ENCODE results near the gene TMEM179. TPM values are rescaled to one million over a fixed set of nuclear protein-coding genes. Genes with fewer than 3 reads are reported as not detected.

Gene TMEM179
- total RNA-seq, 2 donors from 2014 or later, result 8.2 to 15.7 TPM

- WGBS, 2 experiments (ENCODE audit: insufficient coverage in 1 of 2, insufficient read length in 1 of 2), result 82 to 94% methylated on average over 4 to 9 of the region's 9 CpGs
- Mint-ChIP-seq H3K4me3 (no peak overlapping the region), H3K36me3 (ENCODE audit: low read depth) (no peaks in the 10 kb centered on the region), H3K27me3 (ENCODE audit: insufficient read depth) (no peaks in the 10 kb centered on the region), H3K9me3 (no peaks in the 10 kb centered on the region), H3K4me1 (peaks cover 6% of the 10 kb centered on the region), H3K27ac (peak overlapping the region; percentile 1)
- no peak overlapping the region for H3K27ac ChIP-seq (ENCODE audit: low read depth, low read length)
- H3K4me3 ChIP-seq (ENCODE audit: low read length), result no peak overlapping the region
- no peak for DNase-seq
- H3K9ac ChIP-seq (ENCODE audit: extremely low read depth, low read length, poor library complexity, severe bottlenecking), result no peak overlapping the region
- H3K4me1 ChIP-seq (ENCODE audit: control insufficient read depth, insufficient read depth, low read length), result no peaks in the 10 kb centered on the region
- H3K9me3 ChIP-seq (ENCODE audit: control insufficient read depth, low read length), result no peaks in the 10 kb centered on the region
- no peak for TF ChIP-seq CTCF (conservative IDR thresholded peaks at IDR 0.05)
- no peaks in the 10 kb centered on the region for H3K36me3 ChIP-seq (ENCODE audit: control insufficient read depth, insufficient read depth, low read length)
- H3K27me3 ChIP-seq (ENCODE audit: control insufficient read depth, insufficient read depth, low read length, poor library complexity, severe bottlenecking), result no peaks in the 10 kb centered on the region
Measured at GRCh38 chr14:104573930-104574329, 30.6 kb downstream of the TMEM179 start.

- H3K4me1 ChIP-seq (ENCODE audit: control insufficient read depth, insufficient read depth, low read length), result no peaks in the 10 kb centered on the region
- H3K27ac Mint-ChIP-seq, result no peak overlapping the region
Measured at GRCh38 chr14:104572668-104573067, 31.9 kb downstream of the TMEM179 start.

GRCh38 chr14:104572024-104572626 is 32.4 kb downstream of the TMEM179 start:
- no peaks in the 10 kb centered on the region for H3K9me3 ChIP-seq (ENCODE audit: control insufficient read depth, low read length)
- H3K9ac ChIP-seq (ENCODE audit: extremely low read depth, low read length, poor library complexity, severe bottlenecking), result no peak overlapping the region
- H3K4me1 Mint-ChIP-seq, result peaks cover 6% of the 10 kb centered on the region
- no peak for TF ChIP-seq CTCF (conservative IDR thresholded peaks at IDR 0.05)
- no peak overlapping the region for H3K27ac Mint-ChIP-seq
- no peaks in the 10 kb centered on the region for H3K9me3 Mint-ChIP-seq
- no peaks in the 10 kb centered on the region for H3K4me1 ChIP-seq (ENCODE audit: control insufficient read depth, insufficient read depth, low read length)
- WGBS, 2 experiments (ENCODE audit: insufficient coverage in 1 of 2, insufficient read length in 1 of 2), result 82 to 92% methylated on average over 3 to 11 of the region's 11 CpGs
- H3K4me3 ChIP-seq (ENCODE audit: low read length), result no peak overlapping the region
- no peaks in the 10 kb centered on the region for H3K27me3 ChIP-seq (ENCODE audit: control insufficient read depth, insufficient read depth, low read length, poor library complexity, severe bottlenecking)
- no peak overlapping the region for H3K4me3 Mint-ChIP-seq
- no peak overlapping the region for H3K27ac ChIP-seq (ENCODE audit: low read depth, low read length)
- H3K36me3 Mint-ChIP-seq (ENCODE audit: low read depth), result no peaks in the 10 kb centered on the region
- no peak for DNase-seq
- H3K27me3 Mint-ChIP-seq (ENCODE audit: insufficient read depth), result no peaks in the 10 kb centered on the region
- H3K36me3 ChIP-seq (ENCODE audit: control insufficient read depth, insufficient read depth, low read length), result no peaks in the 10 kb centered on the region

More at GRCh38 chr14:104572668-104573067, 31.9 kb downstream of the TMEM179 start:
- H3K4me1 Mint-ChIP-seq, result peaks cover 6% of the 10 kb centered on the region
- Histone ChIP-seq H3K36me3 (ENCODE audit: control insufficient read depth, insufficient read depth, low read length) (no peaks in the 10 kb centered on the region), H3K27me3 (ENCODE audit: control insufficient read depth, insufficient read depth, low read length, poor library complexity, severe bottlenecking) (no peaks in the 10 kb centered on the region), H3K9ac (ENCODE audit: extremely low read depth, low read length, poor library complexity, severe bottlenecking) (no peak overlapping the region), H3K9me3 (ENCODE audit: control insufficient read depth, low read length) (no peaks in the 10 kb centered on the region), H3K27ac (ENCODE audit: low read depth, low read length) (no peak overlapping the region), H3K4me3 (ENCODE audit: low read length) (no peak overlapping the region)
- no peaks in the 10 kb centered on the region for H3K27me3 Mint-ChIP-seq (ENCODE audit: insufficient read depth)
- no peak for DNase-seq
- no peaks in the 10 kb centered on the region for H3K9me3 Mint-ChIP-seq
- no peaks in the 10 kb centered on the region for H3K36me3 Mint-ChIP-seq (ENCODE audit: low read depth)
- TF ChIP-seq CTCF (conservative IDR thresholded peaks at IDR 0.05), result no peak
- 93 to 96% methylated on average over 7 of the region's 7 CpGs for WGBS, 2 experiments (ENCODE audit: insufficient coverage in 1 of 2, insufficient read length in 1 of 2)
- H3K4me3 Mint-ChIP-seq, result no peak overlapping the region
